ENCODE data around the gene PPP3R2. TPM values are rescaled to one million over a fixed set of nuclear protein-coding genes. Genes with fewer than 3 reads are reported as not detected.

PPP3R2 gene
- total RNA-seq, 1 experiment from 2014 or later: not detected

- intact Hi-C loops (cut with micrococcal nuclease): no loop called here
These were observed 10.8 kb upstream of the PPP3R2 start for GRCh38 chr9:101605547-101605946.

DNA sequence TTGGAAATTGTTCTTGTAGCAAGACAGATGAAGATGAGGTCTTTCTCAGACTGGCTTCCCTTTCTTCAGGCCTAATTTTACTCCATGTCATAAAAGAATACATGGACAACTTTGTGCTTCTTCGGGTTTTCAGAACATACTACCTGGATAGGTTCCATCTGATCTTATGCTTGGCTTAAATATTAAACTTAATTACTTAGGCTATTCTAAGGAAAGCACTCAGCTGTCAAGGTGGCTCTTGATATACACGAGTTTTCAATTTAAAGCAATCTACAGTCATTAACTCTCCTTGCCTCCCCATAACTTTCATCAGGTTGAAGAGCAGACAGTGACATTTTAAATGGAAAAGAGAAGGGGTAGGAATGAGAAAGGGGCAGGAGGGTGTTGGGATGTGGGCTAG is 9.5 kb upstream of the PPP3R2 start:
- intact Hi-C loops (cut with micrococcal nuclease): loop anchor here (5.0 kb wide), 2 partner anchors 103 to 123 kb away; no protein-coding TSS in a partner anchor
- RAD21 ChIA-PET (ENCODE audit: low non-redundant PET in 1 of 2, low total read pairs in 2 of 2, uncharacterized antibody in 2 of 2, unreplicated experiment in 2 of 2): no interaction called here
- POLR2A ChIA-PET: no interaction called here
- Histone ChIP-seq H3K36me3 (ENCODE audit: control insufficient read depth in 1 of 2, insufficient read depth in 2 of 2, low read length in 2 of 2) (no peaks in the 10 kb centered on the region), H3K9me2 (ENCODE audit: insufficient read depth) (no peaks in the 10 kb centered on the region), H3K27me3 (ENCODE audit: insufficient read depth, low read length) (peaks cover 47% of the 10 kb centered on the region), H3K4me1 (ENCODE audit: control insufficient read depth in 1 of 2, insufficient read depth in 2 of 2, low read length in 2 of 2) (no peaks in the 10 kb centered on the region), H3K79me2 (ENCODE audit: insufficient read depth, low read length) (no peaks in the 10 kb centered on the region), H3K27ac (ENCODE audit: low read depth, low read length) (no peak overlapping the region), H4K20me1 (ENCODE audit: insufficient read depth) (no peaks in the 10 kb centered on the region), H2AFZ (ENCODE audit: low read depth, low read length, poor library complexity, severe bottlenecking) (no peak overlapping the region), H3K4me2 (ENCODE audit: low read length) (no peak overlapping the region), H3K9ac (ENCODE audit: low read length) (no peak overlapping the region), H3K9me3 (ENCODE audit: control insufficient read depth in 1 of 2, insufficient read depth in 1 of 2, low read depth in 1 of 2, low read length in 2 of 2) (no peaks in the 10 kb centered on the region), H3K4me3 (replicated peaks in 1 of 2; ENCODE audit: low read depth in 1 of 2, low read length in 2 of 2) (no peak overlapping the region)
- DNase-seq (ENCODE audit: low read depth, low spot score) (no peak), ATAC-seq (no peak)
- BruUV-seq (replicated peaks): no TSS peak
- no peak for TF ChIP-seq ATF3 (IDR thresholded peaks at IDR 0.05)
- no peak for TF ChIP-seq SP1 (IDR thresholded peaks at IDR 0.05; ENCODE audit: low read depth)
- no peak for TF ChIP-seq POLR2AphosphoS5 (IDR thresholded peaks at IDR 0.05; ENCODE audit: low read depth, low read length)
- TF ChIP-seq, protein P1, sequence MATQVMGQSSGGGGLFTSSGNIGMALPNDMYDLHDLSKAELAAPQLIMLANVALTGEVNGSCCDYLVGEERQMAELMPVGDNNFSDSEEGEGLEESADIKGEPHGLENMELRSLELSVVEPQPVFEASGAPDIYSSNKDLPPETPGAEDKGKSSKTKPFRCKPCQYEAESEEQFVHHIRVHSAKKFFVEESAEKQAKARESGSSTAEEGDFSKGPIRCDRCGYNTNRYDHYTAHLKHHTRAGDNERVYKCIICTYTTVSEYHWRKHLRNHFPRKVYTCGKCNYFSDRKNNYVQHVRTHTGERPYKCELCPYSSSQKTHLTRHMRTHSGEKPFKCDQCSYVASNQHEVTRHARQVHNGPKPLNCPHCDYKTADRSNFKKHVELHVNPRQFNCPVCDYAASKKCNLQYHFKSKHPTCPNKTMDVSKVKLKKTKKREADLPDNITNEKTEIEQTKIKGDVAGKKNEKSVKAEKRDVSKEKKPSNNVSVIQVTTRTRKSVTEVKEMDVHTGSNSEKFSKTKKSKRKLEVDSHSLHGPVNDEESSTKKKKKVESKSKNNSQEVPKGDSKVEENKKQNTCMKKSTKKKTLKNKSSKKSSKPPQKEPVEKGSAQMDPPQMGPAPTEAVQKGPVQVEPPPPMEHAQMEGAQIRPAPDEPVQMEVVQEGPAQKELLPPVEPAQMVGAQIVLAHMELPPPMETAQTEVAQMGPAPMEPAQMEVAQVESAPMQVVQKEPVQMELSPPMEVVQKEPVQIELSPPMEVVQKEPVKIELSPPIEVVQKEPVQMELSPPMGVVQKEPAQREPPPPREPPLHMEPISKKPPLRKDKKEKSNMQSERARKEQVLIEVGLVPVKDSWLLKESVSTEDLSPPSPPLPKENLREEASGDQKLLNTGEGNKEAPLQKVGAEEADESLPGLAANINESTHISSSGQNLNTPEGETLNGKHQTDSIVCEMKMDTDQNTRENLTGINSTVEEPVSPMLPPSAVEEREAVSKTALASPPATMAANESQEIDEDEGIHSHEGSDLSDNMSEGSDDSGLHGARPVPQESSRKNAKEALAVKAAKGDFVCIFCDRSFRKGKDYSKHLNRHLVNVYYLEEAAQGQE (IDR thresholded peaks at IDR 0.05; ENCODE audit: low read depth): no peak
- TF ChIP-seq EGR1 (IDR thresholded peaks at IDR 0.05; ENCODE audit: low read depth): no peak
- no peak for TF ChIP-seq YY1 (IDR thresholded peaks at IDR 0.05; ENCODE audit: extremely low read depth, insufficient replicate concordance, low read depth, low read length)
- no peak for TF ChIP-seq CTCF (IDR thresholded peaks at IDR 0.05 in 2 of 3, conservative IDR thresholded peaks at IDR 0.05 in 1 of 3; ENCODE audit: borderline replicate concordance in 1 of 3, insufficient read depth in 1 of 3, low read depth in 2 of 3, low read length in 2 of 3)
- no peak for TF ChIP-seq POLR2A (IDR thresholded peaks at IDR 0.05; ENCODE audit: borderline replicate concordance, extremely low read depth, insufficient read depth, insufficient read length)
- CTCF ChIA-PET: no interaction called here

More at GRCh38 chr9:101605547-101605946, 10.8 kb upstream of the PPP3R2 start:
- TF ChIP-seq YY1 (IDR thresholded peaks at IDR 0.05; ENCODE audit: extremely low read depth, insufficient replicate concordance, low read depth, low read length) (no peak), EZH2phosphoT487 (IDR thresholded peaks at IDR 0.05; ENCODE audit: borderline replicate concordance) (no peak)
- BruUV-seq (replicated peaks): no TSS peak
- Histone ChIP-seq H3K79me2 (ENCODE audit: insufficient read depth, low read length) (no peaks in the 10 kb centered on the region), H3K27ac (ENCODE audit: low read depth, low read length) (no peak overlapping the region), H3K9me3 (ENCODE audit: control insufficient read depth in 1 of 2, insufficient read depth in 1 of 2, low read depth in 1 of 2, low read length in 2 of 2) (no peaks in the 10 kb centered on the region), H3K9ac (ENCODE audit: low read length) (no peak overlapping the region), H3K4me2 (ENCODE audit: low read length) (no peak overlapping the region), H3K4me1 (ENCODE audit: control insufficient read depth in 1 of 2, insufficient read depth in 2 of 2, low read length in 2 of 2) (no peaks in the 10 kb centered on the region), H4K20me1 (ENCODE audit: insufficient read depth) (no peaks in the 10 kb centered on the region), H3K27me3 (ENCODE audit: insufficient read depth, low read length) (peaks cover 39% of the 10 kb centered on the region), H3K36me3 (ENCODE audit: control insufficient read depth in 1 of 2, insufficient read depth in 2 of 2, low read length in 2 of 2) (no peaks in the 10 kb centered on the region), H3K4me3 (replicated peaks in 1 of 2; ENCODE audit: low read depth in 1 of 2, low read length in 2 of 2) (no peak overlapping the region), H3K9me2 (ENCODE audit: insufficient read depth) (no peaks in the 10 kb centered on the region), H2AFZ (ENCODE audit: low read depth, low read length, poor library complexity, severe bottlenecking) (no peak overlapping the region)
- DNase-seq (ENCODE audit: low read depth, low spot score) (no peak), ATAC-seq (no peak)
- ChIA-PET RAD21 (ENCODE audit: low non-redundant PET in 1 of 2, low total read pairs in 2 of 2, uncharacterized antibody in 2 of 2, unreplicated experiment in 2 of 2) (no interaction called here), CTCF (no interaction called here), POLR2A (no interaction called here)

All from HCT116 (cell line).